Gastroesophageal sphincter (tissue), 3 donors: Measurements from ENCODE around the gene KLK11.

Experiments used
- CTCF ChIP-seq, 4 experiments: fragments of 200-600 bp in 2 of 4; fragments of 450-650 bp in 2 of 4; sonication (generic) in 1 of 4; IDR thresholded peaks; one replicate each; pipeline ENCODE4 v1.5.1; 2017 to 2019; ENCODE audit warnings: antibody characterized with exemption in 4 of 4, mild to moderate bottlenecking in 2 of 4, moderate library complexity in 2 of 4
- POLR2A ChIP-seq, 2 donors: fragments of 450-650 bp; IDR thresholded peaks; one replicate each; pipeline ENCODE4 v1.6.1; 2017; ENCODE audit warnings: antibody characterized with exemption in 2 of 2, mild to moderate bottlenecking in 2 of 2, moderate library complexity in 1 of 2
- POLR2AphosphoS5 ChIP-seq: sonication (generic); formaldehyde crosslinking; IDR thresholded peaks from one replicate; pipeline ENCODE4 v1.6.1; 2017; ENCODE audit warnings: antibody characterized with exemption

GRCh38 chr19:50979758-50980157, 46.7 kb downstream of the KLK11 start:
- TF ChIP-seq CTCF (IDR thresholded peaks at IDR 0.05), result no peak
- no peak for TF ChIP-seq POLR2A (IDR thresholded peaks at IDR 0.05)
- TF ChIP-seq POLR2AphosphoS5, result no peak
